Ovary (tissue), 3 donors: Measurements from ENCODE around the gene CMTM4.

Experiments used
- EP300 ChIP-seq: sonication (generic); formaldehyde crosslinking; IDR thresholded peaks from one replicate; pipeline ENCODE4 v1.6.1; 2017; ENCODE audit warnings: antibody characterized with exemption
- TF ChIP-seq, protein P1 (sequence below), 3 donors: fragments of 450-650 bp in 2 of 3; fragments of 200-600 bp in 1 of 3; IDR thresholded peaks; one replicate each; pipeline versions ENCODE4 v1.5.1 to v1.8.0; 2016 to 2022; ENCODE audit warnings: antibody characterized with exemption in 3 of 3, mild to moderate bottlenecking in 1 of 3
- donor health status: DM: no; HTN: no; CAD: no.

DNA sequence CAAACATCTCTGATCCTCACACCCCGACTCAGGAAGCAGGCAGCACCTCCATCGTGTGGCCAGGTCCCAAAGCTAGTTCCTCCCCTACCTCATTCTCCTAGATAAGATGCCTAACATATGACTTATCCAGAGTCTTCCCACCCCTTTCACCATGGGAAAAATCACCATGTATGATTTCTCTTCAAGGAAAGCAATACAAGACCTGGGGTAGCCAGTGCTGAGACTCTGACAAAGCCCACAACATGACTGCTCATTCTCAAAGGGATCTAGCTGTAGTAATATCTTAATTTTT lies 45.1 kb downstream of the CMTM4 start:
- TF ChIP-seq, protein P1, sequence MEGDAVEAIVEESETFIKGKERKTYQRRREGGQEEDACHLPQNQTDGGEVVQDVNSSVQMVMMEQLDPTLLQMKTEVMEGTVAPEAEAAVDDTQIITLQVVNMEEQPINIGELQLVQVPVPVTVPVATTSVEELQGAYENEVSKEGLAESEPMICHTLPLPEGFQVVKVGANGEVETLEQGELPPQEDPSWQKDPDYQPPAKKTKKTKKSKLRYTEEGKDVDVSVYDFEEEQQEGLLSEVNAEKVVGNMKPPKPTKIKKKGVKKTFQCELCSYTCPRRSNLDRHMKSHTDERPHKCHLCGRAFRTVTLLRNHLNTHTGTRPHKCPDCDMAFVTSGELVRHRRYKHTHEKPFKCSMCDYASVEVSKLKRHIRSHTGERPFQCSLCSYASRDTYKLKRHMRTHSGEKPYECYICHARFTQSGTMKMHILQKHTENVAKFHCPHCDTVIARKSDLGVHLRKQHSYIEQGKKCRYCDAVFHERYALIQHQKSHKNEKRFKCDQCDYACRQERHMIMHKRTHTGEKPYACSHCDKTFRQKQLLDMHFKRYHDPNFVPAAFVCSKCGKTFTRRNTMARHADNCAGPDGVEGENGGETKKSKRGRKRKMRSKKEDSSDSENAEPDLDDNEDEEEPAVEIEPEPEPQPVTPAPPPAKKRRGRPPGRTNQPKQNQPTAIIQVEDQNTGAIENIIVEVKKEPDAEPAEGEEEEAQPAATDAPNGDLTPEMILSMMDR (IDR thresholded peaks at IDR 0.05): no peak
- TF ChIP-seq EP300: no peak
